Measurements from ENCODE around the gene ADGRD2. TPM values are rescaled to one million over a fixed set of nuclear protein-coding genes. Genes with fewer than 3 reads are reported as not detected.
A peak's percentile ranks its signal among the peaks of the same experiment; 100 is the strongest.

The ADGRD2 gene
- total and polyA plus RNA-seq, 9 of the 15 experiments (the other 6 are each of a cell fraction or from before 2014, with no cell fraction given) = not detected

DNA sequence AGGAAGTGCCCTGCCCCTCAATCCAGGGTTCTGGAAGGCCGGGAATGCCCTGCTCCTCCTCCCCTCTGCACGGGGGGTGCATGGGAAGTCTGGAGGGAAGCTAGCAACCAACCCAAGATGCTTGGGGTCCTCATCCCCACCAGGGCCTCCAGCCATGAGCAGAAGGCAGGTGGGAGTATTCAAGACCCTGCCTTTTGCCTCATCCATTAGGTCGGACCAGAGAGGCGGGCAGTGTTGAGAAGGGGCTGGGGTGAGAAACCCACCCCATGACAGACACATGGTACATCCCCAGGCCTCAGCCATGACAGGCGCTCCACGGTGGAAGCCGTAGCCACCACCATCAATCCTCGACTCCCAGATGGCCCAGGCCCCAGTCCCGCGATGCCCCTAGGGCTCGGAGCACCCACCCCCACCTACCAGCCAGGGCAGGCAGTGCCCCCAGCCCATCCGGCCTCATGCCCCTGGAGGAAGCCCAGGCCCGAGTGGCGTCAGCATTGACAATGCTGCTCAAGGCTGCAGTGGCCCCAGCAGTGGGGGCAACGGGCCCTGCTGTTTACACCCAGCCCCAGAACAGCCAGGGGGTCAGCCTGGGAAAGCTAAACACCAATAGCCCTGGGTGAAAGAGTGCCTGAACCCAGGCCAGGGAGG lies 48.4 kb downstream of the ADGRD2 start:
- no TSS peak for BruUV-seq (replicated peaks)
- in situ Hi-C loops (cut with MboI) = no loop called here
- TF ChIP-seq, protein P1, sequence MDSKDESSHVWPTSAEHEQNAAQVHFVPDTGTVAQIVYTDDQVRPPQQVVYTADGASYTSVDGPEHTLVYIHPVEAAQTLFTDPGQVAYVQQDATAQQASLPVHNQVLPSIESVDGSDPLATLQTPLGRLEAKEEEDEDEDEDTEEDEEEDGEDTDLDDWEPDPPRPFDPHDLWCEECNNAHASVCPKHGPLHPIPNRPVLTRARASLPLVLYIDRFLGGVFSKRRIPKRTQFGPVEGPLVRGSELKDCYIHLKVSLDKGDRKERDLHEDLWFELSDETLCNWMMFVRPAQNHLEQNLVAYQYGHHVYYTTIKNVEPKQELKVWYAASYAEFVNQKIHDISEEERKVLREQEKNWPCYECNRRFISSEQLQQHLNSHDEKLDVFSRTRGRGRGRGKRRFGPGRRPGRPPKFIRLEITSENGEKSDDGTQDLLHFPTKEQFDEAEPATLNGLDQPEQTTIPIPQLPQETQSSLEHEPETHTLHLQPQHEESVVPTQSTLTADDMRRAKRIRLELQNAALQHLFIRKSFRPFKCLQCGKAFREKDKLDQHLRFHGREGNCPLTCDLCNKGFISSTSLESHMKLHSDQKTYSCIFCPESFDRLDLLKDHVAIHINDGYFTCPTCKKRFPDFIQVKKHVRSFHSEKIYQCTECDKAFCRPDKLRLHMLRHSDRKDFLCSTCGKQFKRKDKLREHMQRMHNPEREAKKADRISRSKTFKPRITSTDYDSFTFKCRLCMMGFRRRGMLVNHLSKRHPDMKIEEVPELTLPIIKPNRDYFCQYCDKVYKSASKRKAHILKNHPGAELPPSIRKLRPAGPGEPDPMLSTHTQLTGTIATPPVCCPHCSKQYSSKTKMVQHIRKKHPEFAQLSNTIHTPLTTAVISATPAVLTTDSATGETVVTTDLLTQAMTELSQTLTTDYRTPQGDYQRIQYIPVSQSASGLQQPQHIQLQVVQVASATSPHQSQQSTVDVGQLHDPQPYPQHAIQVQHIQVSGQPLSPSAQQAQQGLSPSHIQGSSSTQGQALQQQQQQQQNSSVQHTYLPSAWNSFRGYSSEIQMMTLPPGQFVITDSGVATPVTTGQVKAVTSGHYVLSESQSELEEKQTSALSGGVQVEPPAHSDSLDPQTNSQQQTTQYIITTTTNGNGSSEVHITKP (IDR thresholded peaks at IDR 0.05; ENCODE audit: partially characterized antibody) = peak; percentile 77
- TF ChIP-seq HDAC6 (IDR thresholded peaks at IDR 0.05; ENCODE audit: low read depth, low read length) = no peak
- H3K27ac ChIP-seq (ENCODE audit: extremely low read depth, low read depth, low read length) = no peak overlapping the region
- no peak overlapping the region; a peak in 1 of 4 replicates for H3K9ac ChIP-seq (ENCODE audit: insufficient read depth in 1 of 2, low read depth in 2 of 2, low read length in 2 of 2)
- H3K27me3 ChIP-seq (ENCODE audit: control insufficient read depth in 2 of 2, insufficient read depth in 2 of 2, low read length in 2 of 2) = peaks cover 29 to 85% of the 10 kb centered on the region in 2 experiments; a peak in 4 of 5 replicates
- ChIA-PET POLR2A (interaction anchor here (0.6 to 1.1 kb wide), 6 partner anchors 13 to 354 kb away, joined by 3 to 4 read pairs (median 3); no protein-coding TSS in a partner anchor), CTCF (ENCODE audit: low intra/inter-chr PET ratio) (no interaction called here)
- H3K79me2 ChIP-seq (ENCODE audit: control insufficient read depth, insufficient read depth, low read length) = no peaks in the 10 kb centered on the region
- H3K4me3 ChIP-seq = no peak overlapping the region
- no peaks in the 10 kb centered on the region for H3K36me3 ChIP-seq (ENCODE audit: control insufficient read depth, insufficient read depth, low read length)
- DNase-seq (ENCODE audit: extremely low read depth in 1 of 4, low spot score in 3 of 4) (no peak), FAIRE-seq (no peak), ATAC-seq (no peak)
- peaks cover 27% of the 10 kb centered on the region; the same call in 1 of the 2 replicates for H4K20me1 ChIP-seq (replicated peaks; ENCODE audit: control insufficient read depth, insufficient read depth, low read length)
- no peak overlapping the region for H2AFZ ChIP-seq (ENCODE audit: low read depth, low read length)
- no peaks in the 10 kb centered on the region for H3K9me3 ChIP-seq (replicated peaks; ENCODE audit: control insufficient read depth, insufficient read depth, low read depth, low read length)
- no peak overlapping the region for H3K4me2 ChIP-seq (ENCODE audit: insufficient read depth, low read length)
- WGBS (ENCODE audit: insufficient coverage, low coverage, missing lambda C conversion rate) = 16% methylated on average over 15 of the region's 15 CpGs
- H3K9me1 ChIP-seq (ENCODE audit: control insufficient read depth, insufficient read depth, low read length) = no peaks in the 10 kb centered on the region
- H3K4me1 ChIP-seq (replicated peaks in 1 of 2; ENCODE audit: control insufficient read depth in 2 of 2, insufficient read depth in 2 of 2, low read length in 2 of 2) = peaks cover 11 to 42% of the 10 kb centered on the region in 2 experiments; a peak in 3 of 5 replicates
- intact Hi-C loops (cut with micrococcal nuclease) = no loop called here

Data from K562 (cell line).